Activated naive CD4-positive, alpha-beta T cell treated with anti-CD3 and anti-CD28 coated beads, Interleukin-2, amount 50 U/mL, for 24 hours (primary cell): ENCODE measurements around the gene QKI.

Source experiments
- H3K27ac Mint-ChIP-seq: one replicate; pipeline ENCODE4 v1.8.0; 2021; ENCODE audit warnings: mild to moderate bottlenecking, mixed read lengths
- H3K27me3 Mint-ChIP-seq: one replicate; pipeline ENCODE4 v1.8.0; 2021; ENCODE audit warnings: mixed read lengths
- H3K36me3 Mint-ChIP-seq: one replicate; pipeline ENCODE4 v1.8.0; 2021; ENCODE audit warnings: mixed read lengths
- H3K4me1 Mint-ChIP-seq: one replicate; pipeline ENCODE4 v1.8.0; 2021; ENCODE audit warnings: mixed read lengths
- H3K4me3 Mint-ChIP-seq: one replicate; pipeline ENCODE4 v1.8.0; 2021; ENCODE audit warnings: mild to moderate bottlenecking, mixed read lengths
- H3K9me3 Mint-ChIP-seq: one replicate; pipeline ENCODE4 v1.8.0; 2021; ENCODE audit warnings: mixed read lengths

The QKI gene

DNA sequence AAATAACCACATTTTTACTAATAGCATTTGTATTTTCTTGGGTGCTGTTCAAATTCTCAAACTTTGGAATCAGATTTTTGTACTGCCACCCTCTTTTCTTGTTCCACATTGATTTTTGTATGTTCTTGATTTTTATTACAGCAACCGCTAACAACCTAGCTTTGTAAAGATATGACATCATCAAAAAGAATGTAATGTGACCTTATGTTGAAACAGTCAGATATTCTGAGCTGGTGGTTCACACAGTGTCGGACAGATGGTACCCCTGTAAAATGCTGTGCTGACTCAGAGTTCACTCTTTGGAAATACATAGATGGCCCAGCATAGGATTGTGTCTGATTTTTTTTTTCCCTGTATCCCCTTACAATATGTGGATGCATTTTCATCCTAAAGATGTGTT is 118.9 kb downstream of the QKI start:
- Mint-ChIP-seq H3K27me3 (no peaks in the 10 kb centered on the region), H3K27ac (no peak overlapping the region)

DNA sequence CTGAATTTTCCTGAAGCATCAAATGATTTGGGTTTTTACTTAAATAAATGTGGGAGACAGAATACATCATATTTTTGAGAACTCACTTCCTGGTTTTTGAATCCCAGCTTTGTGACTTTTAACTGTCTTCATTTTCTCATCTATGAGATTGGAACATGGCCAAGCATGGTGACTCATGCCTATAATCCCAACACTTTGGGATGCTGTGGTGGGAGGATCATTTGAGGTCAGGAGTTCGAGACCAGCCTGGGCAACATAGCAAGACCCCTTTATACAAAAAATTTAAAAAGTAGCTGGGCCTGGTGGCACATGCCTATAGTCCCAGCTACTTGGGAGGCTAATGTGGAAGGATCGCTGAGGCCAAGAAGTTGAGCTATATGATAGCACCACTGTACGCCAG is 122.3 kb downstream of the QKI start:
- Mint-ChIP-seq H3K27ac (no peak overlapping the region), H3K9me3 (no peaks in the 10 kb centered on the region), H3K27me3 (no peaks in the 10 kb centered on the region), H3K4me1 (peaks cover 56% of the 10 kb centered on the region), H3K36me3 (peaks cover 16% of the 10 kb centered on the region), H3K4me3 (no peak overlapping the region)

More for the DNA sequence above, 118.9 kb downstream of the QKI start:
- H3K4me1 Mint-ChIP-seq = peaks cover 65% of the 10 kb centered on the region
- H3K36me3 Mint-ChIP-seq = peaks cover 16% of the 10 kb centered on the region
- H3K9me3 Mint-ChIP-seq = no peaks in the 10 kb centered on the region
- no peak overlapping the region for H3K4me3 Mint-ChIP-seq

DNA sequence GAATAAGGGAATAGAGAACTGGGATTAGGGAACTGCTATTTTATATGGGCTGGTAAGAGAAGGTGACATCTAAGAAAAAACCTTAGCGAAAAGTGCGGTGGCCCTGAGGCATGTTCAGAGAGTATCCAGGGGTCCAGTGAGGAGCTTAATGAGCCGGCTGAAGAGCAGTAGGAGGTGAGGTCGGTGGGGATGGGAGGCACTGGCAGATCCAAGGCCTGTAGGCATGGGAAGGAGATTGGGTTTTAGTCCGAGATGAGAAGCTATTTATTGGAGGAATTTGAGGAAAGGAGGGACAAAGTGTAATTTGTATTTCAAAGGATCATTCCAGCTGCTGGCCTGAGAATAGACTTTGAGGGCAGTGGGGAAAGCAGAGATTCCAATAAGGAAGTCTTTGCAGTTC is 123.8 kb downstream of the QKI start:
- H3K36me3 Mint-ChIP-seq = peaks cover 20% of the 10 kb centered on the region
- H3K9me3 Mint-ChIP-seq = no peaks in the 10 kb centered on the region
- no peak overlapping the region for H3K27ac Mint-ChIP-seq
- H3K4me3 Mint-ChIP-seq = no peak overlapping the region
- H3K4me1 Mint-ChIP-seq = peaks cover 49% of the 10 kb centered on the region
- H3K27me3 Mint-ChIP-seq = no peaks in the 10 kb centered on the region

DNA sequence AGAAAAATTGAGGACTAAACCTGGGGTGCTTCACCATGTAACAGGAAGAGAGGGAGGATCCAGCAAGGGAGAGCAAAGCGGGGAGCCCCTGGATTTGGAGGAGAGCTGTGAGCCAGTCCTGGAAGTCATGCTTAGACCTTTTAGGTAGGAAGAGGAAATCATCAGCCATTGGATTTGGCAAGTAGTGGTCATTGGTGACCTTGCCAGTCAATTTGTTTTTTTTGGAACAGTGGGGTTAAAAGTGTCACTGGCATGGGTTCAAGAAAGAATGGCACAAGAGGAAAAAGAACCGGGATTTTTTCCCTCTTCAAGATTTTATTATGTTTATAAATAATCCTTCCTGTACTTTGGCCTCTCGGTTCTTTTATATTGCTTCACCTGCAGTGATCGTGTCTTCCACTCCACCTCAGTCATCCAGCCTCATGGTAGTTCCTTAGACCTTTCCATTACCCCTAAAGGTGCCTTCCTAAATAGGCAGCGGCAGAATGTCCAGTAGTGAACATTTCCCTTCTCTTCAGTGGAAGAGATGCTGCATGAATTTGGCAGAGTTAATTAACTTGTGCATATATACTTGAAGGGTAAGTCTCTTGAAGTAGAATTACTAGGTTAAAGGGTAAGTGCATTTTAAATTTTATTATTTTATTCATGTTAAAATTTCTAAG is 124.7 kb downstream of the QKI start:
- peaks cover 44% of the 10 kb centered on the region for H3K4me1 Mint-ChIP-seq
- no peak overlapping the region for H3K27ac Mint-ChIP-seq
- H3K27me3 Mint-ChIP-seq = no peaks in the 10 kb centered on the region
- H3K9me3 Mint-ChIP-seq = no peaks in the 10 kb centered on the region
- peaks cover 20% of the 10 kb centered on the region for H3K36me3 Mint-ChIP-seq
- H3K4me3 Mint-ChIP-seq = no peak overlapping the region

DNA sequence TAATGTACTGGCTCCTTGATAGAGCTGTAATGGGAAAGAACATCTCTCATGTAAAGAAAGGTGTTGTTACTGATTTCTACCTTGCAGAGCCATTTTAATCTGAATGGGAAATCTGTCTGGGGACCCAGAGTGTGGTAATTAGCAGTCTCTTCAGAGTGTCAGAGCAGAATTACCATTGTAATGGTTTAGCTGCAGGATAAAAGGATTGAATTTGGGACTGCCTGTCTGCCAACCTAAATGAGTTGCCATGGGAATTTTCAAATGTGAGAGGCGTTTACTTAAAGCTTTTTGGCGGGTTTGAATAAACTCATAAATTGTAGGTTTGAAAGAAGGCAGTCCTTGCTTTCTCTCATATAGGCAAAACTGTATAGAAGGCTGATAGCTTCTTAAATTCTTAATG is 128.8 kb downstream of the QKI start:
- no peaks in the 10 kb centered on the region for H3K27me3 Mint-ChIP-seq
- peaks cover 9% of the 10 kb centered on the region for H3K36me3 Mint-ChIP-seq
- H3K4me1 Mint-ChIP-seq = peaks cover 22% of the 10 kb centered on the region
- no peak overlapping the region for H3K4me3 Mint-ChIP-seq
- H3K9me3 Mint-ChIP-seq = no peaks in the 10 kb centered on the region
- no peak overlapping the region for H3K27ac Mint-ChIP-seq

DNA sequence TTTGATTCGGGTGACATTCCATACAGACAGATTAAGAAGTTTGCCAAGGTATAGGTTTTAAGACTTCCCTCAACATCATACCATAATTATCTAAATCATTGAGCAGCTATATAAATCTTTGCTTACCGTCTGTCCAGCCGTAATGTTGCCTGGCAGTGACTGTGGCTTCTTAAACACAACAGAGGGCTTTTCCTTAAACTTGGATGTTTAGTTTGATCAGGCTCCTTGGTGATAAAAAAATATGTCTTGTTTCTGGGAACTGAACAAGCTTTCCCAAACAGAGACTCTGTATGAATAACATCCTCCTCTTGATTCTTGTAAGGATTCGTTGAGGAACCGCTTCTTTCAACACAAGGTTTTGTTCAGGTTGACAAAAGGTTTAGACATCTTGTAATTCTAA is 130.9 kb downstream of the QKI start:
- no peak overlapping the region for H3K4me3 Mint-ChIP-seq
- no peaks in the 10 kb centered on the region for H3K27me3 Mint-ChIP-seq
- H3K27ac Mint-ChIP-seq = no peak overlapping the region
- peaks cover 6% of the 10 kb centered on the region for H3K36me3 Mint-ChIP-seq
- H3K4me1 Mint-ChIP-seq = peaks cover 18% of the 10 kb centered on the region
- H3K9me3 Mint-ChIP-seq = no peaks in the 10 kb centered on the region

DNA sequence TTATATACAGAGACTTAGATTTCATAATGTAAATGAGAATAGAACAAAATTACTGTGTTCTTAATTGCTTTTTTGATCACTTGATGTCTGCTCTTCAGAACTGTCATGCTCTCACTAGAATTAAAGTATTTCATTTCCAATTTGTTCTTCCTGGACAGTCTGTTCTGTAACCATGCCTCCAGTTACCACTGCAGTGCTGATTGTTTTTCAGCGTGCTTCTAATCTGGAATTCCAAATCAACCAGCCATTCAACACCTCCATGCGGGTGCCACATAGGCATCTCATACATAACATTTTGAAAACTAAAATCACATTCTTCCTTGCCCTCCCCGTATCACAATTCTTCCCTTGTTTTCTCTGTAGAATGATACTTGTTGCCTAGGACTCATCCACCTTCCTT is 132.8 kb downstream of the QKI start:
- Mint-ChIP-seq H3K4me3 (no peak overlapping the region), H3K36me3 (peaks cover 3% of the 10 kb centered on the region), H3K4me1 (peaks cover 8% of the 10 kb centered on the region), H3K27ac (no peak overlapping the region), H3K27me3 (no peaks in the 10 kb centered on the region), H3K9me3 (no peaks in the 10 kb centered on the region)

DNA sequence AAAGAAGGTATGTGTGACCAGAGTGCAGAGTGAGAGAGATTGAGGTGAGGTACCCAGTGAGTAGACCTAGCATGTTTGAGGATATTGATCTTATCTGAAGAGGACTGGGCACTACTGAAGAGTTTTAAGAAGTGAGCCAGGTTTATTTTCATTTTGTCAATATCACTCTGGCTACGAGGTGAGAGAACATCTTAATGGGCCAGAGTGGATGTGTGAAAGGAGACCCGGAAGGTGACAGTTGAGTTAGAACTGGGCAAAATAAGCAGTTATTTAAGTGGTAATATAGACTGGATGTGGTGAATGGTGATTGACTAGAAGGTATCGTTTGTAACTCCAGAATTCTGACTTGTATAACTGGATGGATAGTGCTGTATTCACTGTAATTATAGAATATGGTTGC is 134.1 kb downstream of the QKI start:
- peaks cover 2% of the 10 kb centered on the region for H3K36me3 Mint-ChIP-seq
- no peak overlapping the region for H3K27ac Mint-ChIP-seq
- no peaks in the 10 kb centered on the region for H3K27me3 Mint-ChIP-seq
- peaks cover 10% of the 10 kb centered on the region for H3K4me1 Mint-ChIP-seq
- H3K9me3 Mint-ChIP-seq = no peaks in the 10 kb centered on the region
- no peak overlapping the region for H3K4me3 Mint-ChIP-seq

DNA sequence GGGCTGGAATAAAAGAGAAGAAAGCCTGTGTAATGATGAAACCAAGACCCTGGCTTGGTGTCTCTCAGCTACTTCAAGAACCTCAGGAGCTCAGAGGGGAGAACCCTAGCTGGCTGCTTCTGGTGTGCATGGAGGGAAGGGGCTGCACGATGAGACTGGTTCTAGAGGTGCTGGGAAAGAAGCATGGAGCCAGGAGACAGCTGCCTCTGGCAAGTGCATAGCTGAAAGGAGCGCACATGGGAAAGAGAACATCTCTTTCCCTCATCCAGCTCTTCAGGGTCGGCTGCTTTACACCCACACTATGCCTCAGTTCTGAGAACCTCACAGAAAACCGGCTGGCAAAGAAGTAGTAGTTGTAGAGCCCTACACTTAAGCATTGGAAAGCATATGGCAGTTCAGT is 139.5 kb downstream of the QKI start:
- peaks cover 10% of the 10 kb centered on the region for H3K4me1 Mint-ChIP-seq
- no peaks in the 10 kb centered on the region for H3K9me3 Mint-ChIP-seq
- H3K36me3 Mint-ChIP-seq = peaks cover 7% of the 10 kb centered on the region
- no peak overlapping the region for H3K27ac Mint-ChIP-seq
- H3K27me3 Mint-ChIP-seq = no peaks in the 10 kb centered on the region
- H3K4me3 Mint-ChIP-seq = no peak overlapping the region

DNA sequence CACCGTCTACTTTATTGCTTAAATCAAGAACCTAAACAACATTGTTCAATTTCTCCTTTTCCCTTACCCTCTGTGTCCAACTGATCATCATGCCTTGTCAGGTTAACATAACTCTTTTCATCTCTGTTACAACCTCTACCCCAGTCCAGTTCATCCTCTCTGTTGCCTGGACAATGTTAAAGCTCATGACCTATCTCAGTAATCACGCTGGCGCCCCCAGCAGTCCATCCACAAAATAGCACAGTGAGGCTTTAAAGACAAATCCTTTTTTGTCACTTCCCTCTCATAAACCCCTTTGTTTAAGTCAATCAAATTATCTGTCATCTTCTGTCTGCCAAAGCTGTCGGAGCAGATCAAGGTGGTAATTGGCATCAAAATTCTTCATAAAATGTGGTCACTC is 140.1 kb downstream of the QKI start:
- no peaks in the 10 kb centered on the region for H3K9me3 Mint-ChIP-seq
- H3K27me3 Mint-ChIP-seq = no peaks in the 10 kb centered on the region
- H3K4me3 Mint-ChIP-seq = no peak overlapping the region
- no peak overlapping the region for H3K27ac Mint-ChIP-seq
- peaks cover 10% of the 10 kb centered on the region for H3K4me1 Mint-ChIP-seq
- peaks cover 7% of the 10 kb centered on the region for H3K36me3 Mint-ChIP-seq

DNA sequence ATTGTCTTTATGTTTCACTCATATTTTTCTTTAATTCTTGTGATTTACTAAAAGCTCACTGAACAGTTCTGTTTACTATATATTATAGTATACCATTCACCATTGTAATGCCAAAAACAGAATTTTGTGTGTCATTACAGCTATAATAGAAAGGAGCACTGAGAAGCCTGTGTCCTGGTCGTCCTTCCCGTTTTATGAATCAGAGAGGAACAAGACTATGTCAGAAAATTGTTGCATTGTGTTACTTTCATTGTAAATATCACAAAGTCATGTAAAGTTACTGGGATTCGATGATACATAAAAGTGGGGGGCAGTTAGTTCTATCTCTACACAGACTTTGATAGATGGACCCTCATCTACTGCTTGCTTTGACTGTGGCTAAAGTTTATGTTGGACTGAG is 145.1 kb downstream of the QKI start:
- H3K27me3 Mint-ChIP-seq = no peaks in the 10 kb centered on the region
- no peak overlapping the region for H3K27ac Mint-ChIP-seq
- peaks cover 5% of the 10 kb centered on the region for H3K4me1 Mint-ChIP-seq
- no peaks in the 10 kb centered on the region for H3K9me3 Mint-ChIP-seq
- peaks cover 13% of the 10 kb centered on the region for H3K36me3 Mint-ChIP-seq
- no peak overlapping the region for H3K4me3 Mint-ChIP-seq

DNA sequence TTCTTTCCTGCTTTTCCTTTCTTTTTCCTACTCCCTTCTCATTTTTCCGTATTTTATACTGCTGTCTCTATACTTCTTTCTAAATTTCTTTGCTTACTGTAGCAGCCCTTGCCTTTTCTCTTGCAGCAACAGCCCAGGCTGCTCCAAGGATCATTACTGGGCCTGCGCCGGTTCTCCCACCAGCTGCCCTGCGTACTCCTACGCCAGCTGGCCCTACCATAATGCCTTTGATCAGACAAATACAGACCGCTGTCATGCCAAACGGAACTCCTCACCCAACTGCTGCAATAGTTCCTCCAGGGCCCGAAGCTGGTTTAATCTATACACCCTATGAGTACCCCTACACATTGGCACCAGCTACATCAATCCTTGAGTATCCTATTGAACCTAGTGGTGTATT is 148.8 kb downstream of the QKI start:
- Mint-ChIP-seq H3K27ac (no peak overlapping the region), H3K4me3 (no peak overlapping the region)

DNA sequence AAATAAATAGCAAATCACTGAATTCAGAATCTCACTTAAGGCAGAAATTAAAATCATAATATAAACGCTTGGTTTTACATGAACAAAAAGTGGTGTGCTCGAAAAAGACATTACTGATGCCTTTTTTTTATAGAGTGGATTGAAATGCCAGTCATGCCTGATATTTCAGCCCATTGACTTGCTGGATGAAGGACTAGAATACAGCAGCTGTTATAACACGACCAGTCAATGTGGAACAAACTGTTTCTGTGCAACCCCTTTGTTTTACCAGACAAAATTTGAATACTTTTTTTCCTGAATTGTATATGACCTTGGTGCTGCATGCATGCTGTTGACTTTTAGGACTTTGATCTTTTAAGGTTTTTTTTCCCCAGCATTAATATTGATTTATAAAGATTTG is 150.0 kb downstream of the QKI start:
- H3K4me3 Mint-ChIP-seq = no peak overlapping the region
- H3K36me3 Mint-ChIP-seq = peaks cover 10% of the 10 kb centered on the region
- no peaks in the 10 kb centered on the region for H3K9me3 Mint-ChIP-seq
- no peak overlapping the region for H3K27ac Mint-ChIP-seq
- peaks cover 3% of the 10 kb centered on the region for H3K4me1 Mint-ChIP-seq
- H3K27me3 Mint-ChIP-seq = no peaks in the 10 kb centered on the region

More for the DNA sequence above, 148.8 kb downstream of the QKI start:
- Mint-ChIP-seq H3K9me3 (no peaks in the 10 kb centered on the region), H3K27me3 (no peaks in the 10 kb centered on the region), H3K4me1 (peaks cover 3% of the 10 kb centered on the region), H3K36me3 (peaks cover 11% of the 10 kb centered on the region)

DNA sequence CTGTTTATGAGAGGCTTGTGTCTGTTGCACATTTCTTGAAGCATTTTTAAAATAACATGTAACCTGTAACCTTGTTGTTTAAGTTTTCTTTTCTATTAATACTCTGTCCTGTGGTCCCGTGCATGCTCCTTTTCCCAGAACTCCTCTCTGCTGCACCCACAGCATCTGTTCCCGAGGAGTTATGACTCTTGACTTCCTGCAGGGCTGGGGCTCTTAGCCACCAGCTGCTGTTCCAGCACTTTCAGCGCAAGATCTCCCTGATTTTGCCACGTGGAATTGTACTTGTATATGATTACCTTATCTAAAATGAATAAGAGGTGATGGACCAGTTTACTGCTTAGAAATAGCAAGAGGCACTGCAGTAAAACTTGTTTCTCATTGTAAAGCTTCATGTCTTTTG is 150.6 kb downstream of the QKI start:
- Mint-ChIP-seq H3K9me3 (no peaks in the 10 kb centered on the region), H3K27me3 (no peaks in the 10 kb centered on the region), H3K36me3 (peaks cover 9% of the 10 kb centered on the region), H3K27ac (no peak overlapping the region), H3K4me1 (peaks cover 2% of the 10 kb centered on the region), H3K4me3 (no peak overlapping the region)

DNA sequence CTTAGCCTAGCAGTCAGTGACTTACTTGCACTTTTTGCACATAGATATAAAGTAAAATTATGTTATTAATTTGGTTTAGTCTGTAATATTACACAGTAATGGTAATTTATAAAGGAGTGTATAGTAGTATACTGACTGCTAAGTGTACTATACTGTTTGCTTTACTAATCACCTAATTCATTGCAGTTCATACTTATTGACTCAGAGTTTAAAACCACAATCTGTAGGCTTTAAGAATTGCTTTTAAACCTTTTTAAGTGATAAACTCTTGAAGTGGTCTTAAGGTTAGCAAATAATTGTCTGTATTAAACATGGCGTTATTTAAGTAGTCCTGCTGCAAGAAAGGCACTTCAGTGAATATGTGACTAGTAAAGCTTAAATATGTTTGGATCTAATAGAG is 151.5 kb downstream of the QKI start:
- Mint-ChIP-seq H3K4me1 (no peaks in the 10 kb centered on the region), H3K9me3 (no peaks in the 10 kb centered on the region), H3K27ac (no peak overlapping the region), H3K36me3 (peaks cover 16% of the 10 kb centered on the region), H3K4me3 (no peak overlapping the region), H3K27me3 (no peaks in the 10 kb centered on the region)

DNA sequence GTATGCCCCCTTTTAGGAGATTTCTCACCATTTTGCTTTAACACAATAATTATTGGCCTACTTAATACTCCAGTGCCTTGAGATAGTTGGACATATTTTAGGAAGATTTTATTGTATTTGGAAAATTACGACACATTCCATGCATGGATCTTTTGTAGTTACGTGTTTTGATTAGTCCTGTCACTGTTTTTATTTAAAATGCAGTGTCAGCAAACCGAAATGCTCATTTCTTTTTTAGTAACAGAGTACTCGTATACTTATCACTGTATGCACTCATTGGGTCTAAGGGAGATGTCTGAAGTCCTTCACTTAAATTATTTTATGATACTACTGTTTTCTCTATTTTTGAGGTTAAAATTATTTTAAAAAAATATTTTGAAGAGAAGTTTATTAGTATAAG is 153.8 kb downstream of the QKI start:
- H3K4me1 Mint-ChIP-seq = no peaks in the 10 kb centered on the region
- H3K36me3 Mint-ChIP-seq = peaks cover 20% of the 10 kb centered on the region
- no peaks in the 10 kb centered on the region for H3K27me3 Mint-ChIP-seq
- no peak overlapping the region for H3K4me3 Mint-ChIP-seq
- no peak overlapping the region for H3K27ac Mint-ChIP-seq
- no peaks in the 10 kb centered on the region for H3K9me3 Mint-ChIP-seq

DNA sequence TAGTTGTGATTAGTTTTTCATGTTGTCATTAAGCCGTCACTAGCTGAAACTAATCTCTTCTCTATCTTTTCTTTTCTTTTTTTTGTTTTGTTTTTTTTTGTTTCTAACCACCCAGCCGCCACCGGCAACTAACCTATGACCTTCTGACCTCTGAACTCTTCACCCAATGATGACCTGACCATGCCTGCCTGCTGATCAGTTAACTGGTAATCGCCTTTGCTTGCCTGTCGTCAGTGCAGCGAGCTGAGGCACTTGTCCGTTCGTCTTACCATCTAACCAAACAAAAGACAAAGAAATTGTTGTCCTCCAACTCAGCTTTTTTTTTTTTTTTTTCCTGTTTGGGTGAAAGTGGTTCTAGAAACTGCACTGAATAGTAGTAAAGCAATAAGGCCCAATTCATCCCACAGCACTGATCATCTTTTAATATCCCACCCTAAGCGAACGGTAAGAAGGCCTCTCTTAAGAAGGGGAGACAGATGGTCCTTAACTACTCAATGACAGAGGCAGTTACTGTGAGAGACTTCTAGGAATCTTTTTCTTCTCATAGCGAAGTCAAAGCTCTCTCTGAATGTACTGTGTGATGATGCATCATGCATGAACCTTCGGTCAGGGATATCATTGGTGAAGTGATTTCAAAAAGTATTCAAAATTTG is 156.2 kb downstream of the QKI start:
- H3K4me3 Mint-ChIP-seq = no peak overlapping the region
- no peaks in the 10 kb centered on the region for H3K4me1 Mint-ChIP-seq
- no peaks in the 10 kb centered on the region for H3K9me3 Mint-ChIP-seq
- peaks cover 19% of the 10 kb centered on the region for H3K36me3 Mint-ChIP-seq
- no peak overlapping the region for H3K27ac Mint-ChIP-seq
- H3K27me3 Mint-ChIP-seq = no peaks in the 10 kb centered on the region
